ENCODE measurements around the gene RAB31. TPM values are rescaled to one million over a fixed set of nuclear protein-coding genes. Genes with fewer than 3 reads are reported as not detected.

RAB31 gene
- total and polyA plus RNA-seq, 2 donors from 2014 or later: 17.3 to 77.1 TPM

DNA sequence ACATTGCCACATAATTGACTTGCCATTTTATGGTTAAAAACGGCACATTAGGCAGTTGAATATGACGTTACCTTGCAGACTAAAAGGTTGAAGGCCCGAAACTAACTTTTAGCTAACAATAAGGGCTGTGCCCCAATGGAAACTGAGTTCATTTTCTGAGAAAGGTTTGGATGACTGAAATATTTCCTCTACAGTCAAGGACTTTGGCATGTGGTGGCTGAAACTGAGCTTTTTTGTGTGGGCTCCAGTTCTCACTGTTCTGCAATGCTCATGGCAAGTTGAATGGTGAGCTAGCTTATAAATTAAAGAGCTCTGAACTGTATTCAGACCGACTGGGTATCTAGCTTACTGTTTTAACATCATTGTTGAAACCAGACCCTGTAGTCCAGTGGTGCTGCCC is 153.8 kb downstream of the RAB31 start:
- Histone ChIP-seq H3K9me3 (ENCODE audit: control insufficient read depth in 2 of 3, insufficient read depth in 1 of 3, low read length in 3 of 3) (no peaks in the 10 kb centered on the region), H3K36me3 (ENCODE audit: control insufficient read depth in 2 of 3, insufficient read depth in 3 of 3, low read length in 3 of 3) (no peaks in the 10 kb centered on the region), H3K9ac (ENCODE audit: low read length in 3 of 3) (no peak overlapping the region), H3K4me1 (ENCODE audit: control insufficient read depth in 2 of 3, insufficient read depth in 2 of 3, low read depth in 1 of 3, low read length in 3 of 3) (no peaks in the 10 kb centered on the region), H3K4me3 (ENCODE audit: low read length in 3 of 3) (no peak overlapping the region), H3K27me3 (ENCODE audit: control insufficient read depth, insufficient read depth, low read length) (no peaks in the 10 kb centered on the region), H3K27ac (ENCODE audit: low read depth in 2 of 2, low read length in 2 of 2) (no peak overlapping the region)
- intact Hi-C loops (cut with DNase I): no loop called here
- TF ChIP-seq, protein P1, sequence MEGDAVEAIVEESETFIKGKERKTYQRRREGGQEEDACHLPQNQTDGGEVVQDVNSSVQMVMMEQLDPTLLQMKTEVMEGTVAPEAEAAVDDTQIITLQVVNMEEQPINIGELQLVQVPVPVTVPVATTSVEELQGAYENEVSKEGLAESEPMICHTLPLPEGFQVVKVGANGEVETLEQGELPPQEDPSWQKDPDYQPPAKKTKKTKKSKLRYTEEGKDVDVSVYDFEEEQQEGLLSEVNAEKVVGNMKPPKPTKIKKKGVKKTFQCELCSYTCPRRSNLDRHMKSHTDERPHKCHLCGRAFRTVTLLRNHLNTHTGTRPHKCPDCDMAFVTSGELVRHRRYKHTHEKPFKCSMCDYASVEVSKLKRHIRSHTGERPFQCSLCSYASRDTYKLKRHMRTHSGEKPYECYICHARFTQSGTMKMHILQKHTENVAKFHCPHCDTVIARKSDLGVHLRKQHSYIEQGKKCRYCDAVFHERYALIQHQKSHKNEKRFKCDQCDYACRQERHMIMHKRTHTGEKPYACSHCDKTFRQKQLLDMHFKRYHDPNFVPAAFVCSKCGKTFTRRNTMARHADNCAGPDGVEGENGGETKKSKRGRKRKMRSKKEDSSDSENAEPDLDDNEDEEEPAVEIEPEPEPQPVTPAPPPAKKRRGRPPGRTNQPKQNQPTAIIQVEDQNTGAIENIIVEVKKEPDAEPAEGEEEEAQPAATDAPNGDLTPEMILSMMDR (IDR thresholded peaks at IDR 0.05; ENCODE audit: borderline replicate concordance, extremely low read depth, insufficient read depth): no peak
- FAIRE-seq (no peak), DNase-seq (no peak)

- intact Hi-C loops (cut with DNase I): no loop called here
- Histone ChIP-seq H3K27me3 (ENCODE audit: control insufficient read depth, insufficient read depth, low read length) (no peaks in the 10 kb centered on the region), H3K27ac (ENCODE audit: low read depth in 2 of 2, low read length in 2 of 2) (no peak overlapping the region), H3K9me3 (ENCODE audit: control insufficient read depth in 2 of 3, insufficient read depth in 1 of 3, low read length in 3 of 3) (no peaks in the 10 kb centered on the region), H3K4me3 (ENCODE audit: low read length in 3 of 3) (no peak overlapping the region), H3K9ac (ENCODE audit: low read length in 3 of 3) (no peak overlapping the region), H3K4me1 (ENCODE audit: control insufficient read depth in 2 of 3, insufficient read depth in 2 of 3, low read depth in 1 of 3, low read length in 3 of 3) (no peaks in the 10 kb centered on the region), H3K36me3 (ENCODE audit: control insufficient read depth in 2 of 3, insufficient read depth in 3 of 3, low read length in 3 of 3) (no peaks in the 10 kb centered on the region)
- FAIRE-seq (no peak), DNase-seq (no peak)
- TF ChIP-seq, protein P1 (IDR thresholded peaks at IDR 0.05; ENCODE audit: borderline replicate concordance, extremely low read depth, insufficient read depth): no peak
Measured at GRCh38 chr18:9862686-9863085, 154.6 kb downstream of the RAB31 start.

DNA sequence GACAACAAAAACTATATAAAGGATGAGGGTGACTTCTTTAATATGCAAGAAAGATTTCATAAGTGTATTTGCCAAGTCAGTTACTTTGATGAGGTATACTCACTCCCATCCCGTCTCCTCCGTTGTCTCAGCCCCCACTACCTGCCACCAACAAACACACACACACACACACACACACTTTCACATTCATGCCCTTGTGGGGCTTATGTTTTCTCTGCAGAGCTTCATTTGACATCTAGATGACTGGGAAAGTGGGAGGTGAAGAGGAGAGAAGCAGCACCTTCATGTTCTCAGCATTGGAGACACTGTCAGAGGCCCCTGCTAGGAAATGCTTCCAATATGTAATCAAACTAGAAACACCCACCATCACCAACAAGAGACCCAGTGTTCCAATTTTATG is 155.2 kb downstream of the RAB31 start:
- FAIRE-seq: no peak
- intact Hi-C loops (cut with DNase I): no loop called here

More for the DNA sequence above, 155.2 kb downstream of the RAB31 start:
- H3K4me1 ChIP-seq (ENCODE audit: control insufficient read depth in 2 of 3, insufficient read depth in 2 of 3, low read depth in 1 of 3, low read length in 3 of 3): no peaks in the 10 kb centered on the region
- TF ChIP-seq, protein P1 (IDR thresholded peaks at IDR 0.05; ENCODE audit: borderline replicate concordance, extremely low read depth, insufficient read depth): no peak
- no peak overlapping the region for H3K27ac ChIP-seq (ENCODE audit: low read depth in 2 of 2, low read length in 2 of 2)
- no peaks in the 10 kb centered on the region for H3K27me3 ChIP-seq (ENCODE audit: control insufficient read depth, insufficient read depth, low read length)
- no peak for DNase-seq
- H3K36me3 ChIP-seq (ENCODE audit: control insufficient read depth in 2 of 3, insufficient read depth in 3 of 3, low read length in 3 of 3): no peaks in the 10 kb centered on the region
- no peaks in the 10 kb centered on the region for H3K9me3 ChIP-seq (ENCODE audit: control insufficient read depth in 2 of 3, insufficient read depth in 1 of 3, low read length in 3 of 3)
- no peak overlapping the region for H3K9ac ChIP-seq (ENCODE audit: low read length in 3 of 3)
- no peak overlapping the region for H3K4me3 ChIP-seq (ENCODE audit: low read length in 3 of 3)
